ENCODE measurements around the gene GNG4. TPM values are rescaled to one million over a fixed set of nuclear protein-coding genes. Genes with fewer than 3 reads are reported as not detected.

GNG4 gene
- total RNA-seq, 3 donors from 2014 or later = 0.15 to 2.9 TPM; not detected in 1

DNA sequence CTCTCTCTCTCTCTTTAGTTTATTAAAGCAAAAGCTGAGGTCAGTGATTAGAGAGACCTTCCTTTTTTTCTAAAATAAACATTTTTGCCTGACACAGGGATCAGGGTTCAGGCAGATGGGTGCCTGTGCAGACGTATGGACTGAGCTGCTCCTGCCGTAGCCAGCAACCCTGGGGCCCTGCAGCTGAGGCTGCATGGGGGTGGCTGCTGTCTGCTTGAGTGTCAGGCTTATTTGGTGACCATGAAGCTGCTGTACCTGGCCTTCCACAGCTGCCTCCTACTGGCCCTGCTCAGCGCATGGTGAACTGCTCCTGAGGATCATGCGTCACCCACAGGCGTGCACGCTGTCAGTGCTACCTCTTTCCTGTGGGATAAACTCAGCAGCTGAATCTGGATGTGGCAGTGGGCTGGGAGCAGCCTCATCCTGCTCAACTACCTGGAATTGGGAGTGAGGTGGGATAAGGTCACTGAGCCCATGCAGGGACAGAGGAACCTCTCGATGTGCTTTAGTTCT is 35.1 kb downstream of the GNG4 start:
- no peaks in the 10 kb centered on the region for H3K36me3 ChIP-seq
- no peaks in the 10 kb centered on the region for H3K27me3 ChIP-seq
- H3K27ac ChIP-seq = no peak overlapping the region
- no peaks in the 10 kb centered on the region for H3K4me1 ChIP-seq
- intact Hi-C loops (cut with DNase I; ENCODE audit: low total_unique reads) = no loop called here
- TF ChIP-seq POLR2AphosphoS5 (IDR thresholded peaks at IDR 0.05) = no peak
- no peak for TF ChIP-seq POLR2A (IDR thresholded peaks at IDR 0.05)
- TF ChIP-seq, protein P1, sequence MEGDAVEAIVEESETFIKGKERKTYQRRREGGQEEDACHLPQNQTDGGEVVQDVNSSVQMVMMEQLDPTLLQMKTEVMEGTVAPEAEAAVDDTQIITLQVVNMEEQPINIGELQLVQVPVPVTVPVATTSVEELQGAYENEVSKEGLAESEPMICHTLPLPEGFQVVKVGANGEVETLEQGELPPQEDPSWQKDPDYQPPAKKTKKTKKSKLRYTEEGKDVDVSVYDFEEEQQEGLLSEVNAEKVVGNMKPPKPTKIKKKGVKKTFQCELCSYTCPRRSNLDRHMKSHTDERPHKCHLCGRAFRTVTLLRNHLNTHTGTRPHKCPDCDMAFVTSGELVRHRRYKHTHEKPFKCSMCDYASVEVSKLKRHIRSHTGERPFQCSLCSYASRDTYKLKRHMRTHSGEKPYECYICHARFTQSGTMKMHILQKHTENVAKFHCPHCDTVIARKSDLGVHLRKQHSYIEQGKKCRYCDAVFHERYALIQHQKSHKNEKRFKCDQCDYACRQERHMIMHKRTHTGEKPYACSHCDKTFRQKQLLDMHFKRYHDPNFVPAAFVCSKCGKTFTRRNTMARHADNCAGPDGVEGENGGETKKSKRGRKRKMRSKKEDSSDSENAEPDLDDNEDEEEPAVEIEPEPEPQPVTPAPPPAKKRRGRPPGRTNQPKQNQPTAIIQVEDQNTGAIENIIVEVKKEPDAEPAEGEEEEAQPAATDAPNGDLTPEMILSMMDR (IDR thresholded peaks at IDR 0.05) = no peak
- no peak overlapping the region for H3K4me3 ChIP-seq
- no peaks in the 10 kb centered on the region for H3K9me3 ChIP-seq
- DNase-seq (ENCODE audit: low spot score in 2 of 2) = no peak

DNA sequence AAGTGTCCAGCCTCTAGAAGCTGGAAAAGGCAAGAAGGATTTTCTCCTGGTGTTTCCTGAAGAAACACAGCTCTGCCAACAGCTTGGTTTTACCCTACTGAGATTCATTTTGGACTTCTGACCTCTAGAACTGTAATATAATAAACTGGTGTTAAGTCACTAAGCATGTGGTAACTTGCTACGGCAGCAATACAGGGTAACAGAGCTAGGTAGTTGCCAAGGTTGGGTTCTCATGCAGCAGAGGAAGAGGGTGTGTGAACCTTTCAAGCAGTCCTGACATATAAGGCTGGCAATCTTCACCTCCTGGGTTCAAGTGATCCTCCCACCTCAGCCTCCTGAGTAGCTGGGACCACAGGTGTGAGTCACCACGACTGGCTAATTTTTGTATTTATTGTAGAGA is 36.0 kb downstream of the GNG4 start:
- Histone ChIP-seq H3K27ac (no peak overlapping the region), H3K9me3 (no peaks in the 10 kb centered on the region), H3K4me1 (no peaks in the 10 kb centered on the region), H3K27me3 (no peaks in the 10 kb centered on the region), H3K36me3 (no peaks in the 10 kb centered on the region), H3K4me3 (no peak overlapping the region)
- no peak for DNase-seq (ENCODE audit: low spot score in 2 of 2)
- intact Hi-C loops (cut with DNase I; ENCODE audit: low total_unique reads) = no loop called here
- no peak for TF ChIP-seq POLR2AphosphoS5 (IDR thresholded peaks at IDR 0.05)
- TF ChIP-seq POLR2A (IDR thresholded peaks at IDR 0.05) = no peak
- TF ChIP-seq, protein P1 (IDR thresholded peaks at IDR 0.05) = no peak

DNA sequence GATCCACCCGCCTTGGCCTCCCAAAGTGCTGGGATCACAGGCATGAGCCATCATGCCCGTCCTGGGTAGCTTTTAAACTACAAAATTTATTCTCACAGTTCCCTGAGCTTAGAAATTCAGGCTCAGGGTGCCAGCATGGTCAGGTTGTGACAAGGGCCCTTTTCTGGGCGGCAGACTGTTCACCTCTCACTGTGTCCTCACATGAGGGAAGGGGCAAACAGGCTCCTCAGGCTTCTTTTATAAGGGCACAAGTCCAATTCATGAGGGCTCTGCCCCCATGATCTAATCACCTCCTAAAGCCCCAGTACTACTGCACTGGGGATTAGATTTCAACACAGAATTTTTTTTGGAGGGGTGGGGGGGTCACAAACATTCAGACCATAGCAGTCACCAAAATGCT is 36.8 kb downstream of the GNG4 start:
- intact Hi-C loops (cut with DNase I; ENCODE audit: low total_unique reads) = no loop called here
- H3K27ac ChIP-seq = no peak overlapping the region
- no peaks in the 10 kb centered on the region for H3K27me3 ChIP-seq
- TF ChIP-seq POLR2A (IDR thresholded peaks at IDR 0.05) = no peak
- TF ChIP-seq, protein P1 (IDR thresholded peaks at IDR 0.05) = no peak
- no peak for TF ChIP-seq POLR2AphosphoS5 (IDR thresholded peaks at IDR 0.05)
- no peaks in the 10 kb centered on the region for H3K4me1 ChIP-seq
- DNase-seq (ENCODE audit: low spot score in 2 of 2) = no peak
- H3K9me3 ChIP-seq = no peaks in the 10 kb centered on the region
- no peaks in the 10 kb centered on the region for H3K36me3 ChIP-seq
- no peak overlapping the region for H3K4me3 ChIP-seq

DNA sequence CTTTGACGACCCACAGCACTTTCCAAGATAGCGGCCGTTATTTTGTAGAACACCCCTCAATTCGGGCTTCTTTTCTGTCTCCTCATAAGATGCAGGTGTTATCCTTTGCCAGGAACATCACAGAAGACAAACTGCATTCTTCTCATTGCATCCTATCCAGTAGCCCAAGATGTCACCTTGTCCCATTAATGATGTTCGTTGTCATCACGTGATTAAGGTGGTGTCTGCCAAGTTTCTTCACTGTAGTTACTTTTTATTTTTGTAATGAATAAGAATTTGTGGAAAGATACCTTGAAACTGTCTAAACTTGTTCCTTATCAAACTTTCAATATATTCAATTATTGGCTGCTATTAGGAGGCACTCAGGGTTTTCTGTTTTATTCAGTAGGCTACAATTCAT is 39.4 kb downstream of the GNG4 start:
- no peaks in the 10 kb centered on the region for H3K4me1 ChIP-seq
- no peaks in the 10 kb centered on the region for H3K27me3 ChIP-seq
- TF ChIP-seq, protein P1 (IDR thresholded peaks at IDR 0.05) = no peak
- no peak for TF ChIP-seq POLR2A (IDR thresholded peaks at IDR 0.05)
- no peak for TF ChIP-seq POLR2AphosphoS5 (IDR thresholded peaks at IDR 0.05)
- no peaks in the 10 kb centered on the region for H3K9me3 ChIP-seq
- intact Hi-C loops (cut with DNase I; ENCODE audit: low total_unique reads) = no loop called here
- H3K4me3 ChIP-seq = no peak overlapping the region
- no peaks in the 10 kb centered on the region for H3K36me3 ChIP-seq
- DNase-seq (ENCODE audit: low spot score in 2 of 2) = no peak
- no peak overlapping the region for H3K27ac ChIP-seq

DNA sequence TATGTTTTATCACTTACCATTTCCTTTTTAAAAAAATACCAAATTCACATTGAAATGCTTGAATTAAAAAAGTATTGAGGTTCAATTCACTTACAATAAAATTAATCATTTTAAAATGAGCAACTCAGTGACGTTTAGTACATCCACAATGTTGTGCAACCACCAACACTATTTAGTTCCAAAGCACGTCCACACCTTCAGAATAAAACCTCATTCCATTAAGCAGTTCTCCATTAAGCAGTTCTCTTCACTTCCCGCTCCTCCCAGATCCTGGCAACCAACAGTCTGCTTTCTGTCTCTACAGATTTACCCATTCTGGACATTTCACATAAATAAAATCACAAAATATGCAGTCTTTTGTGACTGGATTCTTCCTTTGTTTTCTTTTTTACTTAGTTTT is 41.3 kb downstream of the GNG4 start:
- H3K36me3 ChIP-seq = no peaks in the 10 kb centered on the region
- intact Hi-C loops (cut with DNase I; ENCODE audit: low total_unique reads) = no loop called here
- H3K27ac ChIP-seq = no peak overlapping the region
- TF ChIP-seq POLR2A (IDR thresholded peaks at IDR 0.05) (no peak), POLR2AphosphoS5 (IDR thresholded peaks at IDR 0.05) (no peak)
- TF ChIP-seq, protein P1 (IDR thresholded peaks at IDR 0.05) = no peak
- no peaks in the 10 kb centered on the region for H3K9me3 ChIP-seq
- H3K27me3 ChIP-seq = no peaks in the 10 kb centered on the region
- no peaks in the 10 kb centered on the region for H3K4me1 ChIP-seq
- no peak for DNase-seq (ENCODE audit: low spot score in 2 of 2)
- no peak overlapping the region for H3K4me3 ChIP-seq

Data from breast epithelium (tissue), 4 donors.